GM20431 (cell line): ENCODE measurements around the gene TRAM2.
"Not testable (repeated sequence)": the region's sequence is repeated elsewhere in the genome, so short reads cannot be mapped to it uniquely, and the experiment has no call there.

ENCODE experiments used
- in situ Hi-C: fragments of 300-500 bp; cut with MseI, MboI; formaldehyde crosslinking; loops from one replicate; pipeline ENCODE4 v1.15.0; 2020; ENCODE audit warnings: low sequenced_read_pairs; ENCODE audit not compliant: unreplicated experiment

Gene TRAM2

DNA sequence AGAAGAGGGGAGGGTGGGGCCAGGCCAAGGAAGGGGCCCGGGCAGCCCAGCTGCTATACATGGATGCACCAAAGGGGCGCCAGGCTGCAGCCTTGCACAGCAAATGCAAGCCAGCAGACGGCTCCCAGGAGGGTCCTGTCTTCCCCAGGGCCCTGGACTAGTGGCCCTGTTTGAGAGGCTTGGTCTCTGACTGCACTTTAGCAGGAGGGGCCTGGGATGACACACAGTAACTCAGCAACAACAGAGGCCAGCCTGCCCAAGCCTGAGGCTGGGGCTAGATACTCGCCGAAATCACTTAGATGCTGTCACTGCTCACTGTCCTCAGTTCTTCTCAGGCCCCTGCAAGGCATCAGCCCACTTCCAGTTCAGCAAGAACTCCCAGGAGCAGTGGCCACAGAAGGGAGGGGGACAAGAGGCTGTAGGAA, 73.5 kb downstream of the TRAM2 start:
- in situ Hi-C loops, result no loop called here

DNA sequence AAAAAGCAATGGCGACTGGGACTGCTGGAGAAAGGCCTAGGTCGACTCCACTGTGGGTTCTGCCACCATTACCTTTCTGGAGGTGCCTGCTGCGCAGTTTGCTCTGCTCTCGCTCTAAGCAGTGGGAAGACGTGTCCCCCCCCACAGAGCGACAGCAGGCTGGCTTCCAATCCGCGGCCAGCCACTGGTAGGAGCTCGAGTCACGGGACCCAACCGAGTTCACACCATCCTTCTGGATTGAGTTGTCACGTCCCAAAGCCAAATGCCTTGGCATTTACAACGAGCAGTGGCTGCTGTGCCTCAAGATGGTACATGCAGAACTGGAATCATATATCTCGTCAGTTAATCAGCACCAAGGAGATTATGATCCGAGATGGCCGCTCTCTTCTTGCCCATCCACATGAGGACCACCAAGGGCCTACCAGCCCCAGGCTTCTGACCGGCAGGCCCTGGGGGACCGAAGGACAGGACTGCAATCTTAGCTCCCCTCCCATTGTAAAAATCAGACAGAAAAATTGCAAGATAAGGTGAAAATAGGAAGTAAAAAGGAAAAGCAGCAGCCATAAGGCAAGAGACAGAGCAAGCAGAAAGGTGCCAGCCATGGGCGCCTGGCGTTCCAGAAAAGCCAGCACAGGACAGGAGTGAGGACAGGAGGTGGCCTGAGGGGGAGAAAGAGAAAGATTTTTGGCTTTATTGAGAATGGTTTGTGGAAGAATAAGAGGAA, 74.4 kb downstream of the TRAM2 start:
- in situ Hi-C loops, result no loop called here

DNA sequence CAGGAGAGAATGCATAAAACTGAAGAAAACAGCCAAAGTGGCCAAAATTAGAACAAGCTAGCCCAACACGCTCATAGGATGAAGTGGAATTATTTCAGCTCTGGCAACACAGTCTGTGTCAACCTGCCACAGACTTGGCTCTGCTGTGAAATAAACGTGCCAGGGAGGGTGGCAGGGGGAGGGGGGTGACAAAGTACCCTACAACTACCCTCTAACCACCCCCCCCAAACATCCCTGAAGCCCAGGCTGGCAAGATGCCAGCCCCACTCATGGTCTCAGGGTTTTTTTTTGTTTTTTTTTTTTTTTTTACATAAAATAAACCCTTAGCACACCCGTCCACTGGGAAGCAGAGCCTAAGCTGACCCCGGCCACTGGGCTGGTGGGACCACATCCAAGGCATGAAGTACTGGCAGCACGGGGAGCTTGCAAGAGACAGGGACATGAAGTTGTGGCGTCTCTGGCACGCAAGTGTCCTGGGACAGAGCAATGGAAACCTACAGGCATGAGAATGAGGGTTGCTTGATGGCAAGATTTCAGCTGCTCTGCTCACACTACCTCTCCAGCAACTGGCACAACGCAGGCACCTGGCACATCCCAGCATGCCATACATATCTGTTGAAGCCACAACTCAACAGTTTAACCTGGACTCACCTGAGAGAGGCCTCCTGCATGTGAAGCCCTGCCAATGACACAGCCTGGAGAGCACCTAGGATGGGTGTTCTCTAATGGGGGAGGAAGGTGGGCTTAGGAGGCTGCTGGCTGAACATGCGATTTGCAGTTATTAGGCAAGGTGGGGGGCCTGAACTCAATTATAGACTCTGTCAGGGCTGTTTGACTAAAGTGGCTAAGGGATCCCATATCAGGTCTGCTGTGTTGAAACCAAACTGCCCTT, 76.4 kb downstream of the TRAM2 start:
- in situ Hi-C loops, result no loop called here

GRCh38 chr6:52499681-52500236, 77.1 kb downstream of the TRAM2 start:
- in situ Hi-C loops, result no loop called here

DNA sequence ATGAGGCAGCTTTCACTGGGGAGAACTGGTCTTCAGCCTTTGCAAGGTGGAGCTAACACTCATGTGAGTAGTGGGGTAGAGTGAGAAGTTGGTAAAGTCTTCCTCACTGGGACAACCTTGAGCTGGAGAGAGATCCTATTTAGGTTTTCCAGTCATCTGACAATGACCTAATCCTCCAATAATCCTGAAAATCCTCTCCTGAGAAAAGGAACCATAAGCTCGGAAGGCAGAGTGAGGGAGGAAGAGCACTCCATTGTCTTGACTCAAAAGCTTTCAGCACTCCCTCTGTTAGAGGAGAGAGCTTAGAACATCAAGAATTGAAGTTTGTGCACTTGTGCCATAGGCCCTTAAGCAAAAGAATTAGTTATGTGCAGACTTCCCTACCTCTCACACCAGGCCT, 77.8 kb downstream of the TRAM2 start:
- in situ Hi-C loops, result no loop called here

- in situ Hi-C loops, result no loop called here
Observed at GRCh38 chr6:52498538-52499017, 78.3 kb downstream of the TRAM2 start.

DNA sequence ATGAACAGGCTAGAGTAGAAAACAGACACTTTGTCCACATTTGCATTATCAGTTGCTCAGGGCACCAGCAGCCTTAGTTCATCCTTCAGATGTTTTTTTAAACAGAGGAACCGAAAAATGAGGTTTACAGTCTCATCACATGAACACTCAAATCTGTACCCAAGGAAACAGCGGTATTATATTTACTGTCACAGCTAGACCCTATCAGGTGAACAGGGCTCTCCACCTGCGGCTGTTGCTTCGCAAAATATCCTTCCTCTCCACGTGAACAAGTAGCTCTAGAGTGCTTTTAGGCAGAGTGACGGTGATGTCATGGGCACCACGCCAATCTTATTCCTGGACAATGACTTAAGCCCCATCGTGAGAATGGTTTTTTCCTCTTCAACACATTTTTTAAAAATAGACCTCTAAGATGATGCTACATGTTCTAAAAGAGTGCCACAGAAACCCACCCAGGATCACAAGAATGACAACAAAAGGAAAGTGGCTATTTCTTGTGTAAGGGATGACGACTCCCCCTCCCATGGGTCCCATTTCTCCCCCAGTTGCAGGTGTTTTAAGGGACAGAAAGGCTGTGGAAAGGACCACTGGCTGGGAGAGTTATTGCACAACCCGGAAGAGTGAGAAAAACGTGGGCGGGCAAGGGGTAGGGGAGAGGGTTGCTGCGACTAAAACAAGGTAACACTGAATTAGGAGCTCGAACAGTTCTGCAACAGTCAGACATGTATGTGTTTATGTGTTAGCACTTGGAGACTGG, 79.0 kb downstream of the TRAM2 start:
- in situ Hi-C loops, result no loop called here

- in situ Hi-C loops, result no loop called here
Observed at GRCh38 chr6:52496631-52497030, 80.2 kb downstream of the TRAM2 start.

GRCh38 chr6:52495922-52496321, 80.9 kb downstream of the TRAM2 start:
- in situ Hi-C loops, result no loop called here

GRCh38 chr6:52494298-52495072, 82.4 kb downstream of the TRAM2 start:
- in situ Hi-C loops, result no loop called here

DNA sequence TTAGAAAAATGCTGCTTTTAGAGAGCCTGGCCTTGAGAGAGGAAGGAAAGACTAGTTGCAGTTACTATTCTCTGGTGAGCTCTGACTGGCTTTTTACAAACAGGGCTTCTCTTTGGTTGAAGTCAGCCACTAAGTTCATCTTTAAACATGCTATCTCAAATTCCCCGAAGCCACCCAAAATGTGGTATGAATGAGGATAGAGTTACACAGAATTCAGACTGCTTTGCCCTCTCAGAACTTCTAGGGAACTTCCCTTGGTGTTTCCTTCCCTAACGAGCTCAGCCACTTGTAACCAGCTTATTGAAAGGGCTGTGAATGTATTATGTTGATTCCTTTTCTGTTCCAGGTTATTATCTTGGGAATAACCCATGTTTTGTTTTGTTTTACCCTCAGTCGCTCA, 83.2 kb downstream of the TRAM2 start:
- in situ Hi-C loops, result no loop called here

DNA sequence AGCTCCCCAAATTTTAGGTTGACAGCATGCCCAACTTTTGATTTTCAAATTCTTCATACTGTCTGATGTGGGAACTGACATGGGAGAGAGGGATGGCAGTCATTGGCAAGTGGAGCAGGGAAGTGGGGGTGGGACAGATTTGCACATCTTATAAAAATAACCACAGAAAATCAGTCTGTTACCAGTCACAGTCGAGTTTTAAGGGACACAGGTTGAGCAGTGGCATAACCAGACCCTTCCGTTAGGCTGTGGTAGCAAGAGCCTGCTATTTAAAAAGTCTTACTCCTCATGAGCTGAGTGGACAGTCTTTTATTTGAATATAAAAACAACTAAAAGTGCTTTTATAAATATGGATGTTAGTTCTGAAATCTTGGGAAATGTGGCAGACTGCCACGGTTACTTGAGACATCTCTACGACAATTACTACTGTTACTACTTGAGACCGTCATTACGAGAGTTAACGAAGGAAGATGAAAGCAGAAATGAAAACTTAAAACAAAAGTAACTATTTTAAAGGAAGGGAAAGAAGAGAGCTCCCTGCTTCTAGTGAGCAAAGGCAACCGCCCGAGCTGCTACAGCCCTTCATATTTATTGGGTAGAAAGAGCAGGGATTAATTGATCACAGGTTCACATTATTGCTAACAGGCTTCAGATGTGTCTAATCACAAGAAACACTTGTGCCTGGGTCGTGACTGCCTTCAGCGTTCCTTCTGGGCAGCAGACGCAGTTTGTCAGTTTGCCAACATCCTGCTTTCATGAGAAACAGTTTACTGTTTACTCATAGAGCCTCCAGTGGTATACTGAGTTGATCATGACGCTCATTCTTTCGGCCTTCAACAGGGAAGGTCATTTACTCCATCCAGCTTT, 85.4 kb downstream of the TRAM2 start:
- in situ Hi-C loops, result no loop called here

- in situ Hi-C loops, result no loop called here
Observed at GRCh38 chr6:52489881-52490280, 87.0 kb downstream of the TRAM2 start.

GRCh38 chr6:52483671-52484003, 93.2 kb downstream of the TRAM2 start:
- in situ Hi-C loops, result no loop called here

GRCh38 chr6:52482903-52483670, 93.8 kb downstream of the TRAM2 start:
- in situ Hi-C loops, result no loop called here

DNA sequence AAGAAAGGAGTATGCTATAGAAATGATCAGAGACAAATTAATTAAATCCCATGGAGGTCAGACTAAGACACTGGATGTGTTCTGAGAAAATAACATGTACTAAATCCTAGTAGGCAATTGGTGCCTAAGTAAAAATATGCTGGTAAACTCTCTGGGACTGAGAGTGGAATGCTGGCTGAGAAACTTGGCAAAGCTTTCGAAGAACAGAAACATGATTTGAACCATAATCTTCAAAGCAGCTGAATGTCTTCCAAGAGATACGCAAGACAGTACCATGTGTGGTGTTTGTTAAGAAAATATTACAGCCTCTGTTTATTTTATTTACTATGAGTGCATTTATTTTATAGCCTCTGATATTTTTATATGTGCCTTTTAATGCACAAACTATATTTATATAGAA, 101.6 kb downstream of the TRAM2 start:
- in situ Hi-C loops, result no loop called here

GRCh38 chr6:52474173-52474572, 102.7 kb downstream of the TRAM2 start:
- in situ Hi-C loops, result no loop called here

DNA sequence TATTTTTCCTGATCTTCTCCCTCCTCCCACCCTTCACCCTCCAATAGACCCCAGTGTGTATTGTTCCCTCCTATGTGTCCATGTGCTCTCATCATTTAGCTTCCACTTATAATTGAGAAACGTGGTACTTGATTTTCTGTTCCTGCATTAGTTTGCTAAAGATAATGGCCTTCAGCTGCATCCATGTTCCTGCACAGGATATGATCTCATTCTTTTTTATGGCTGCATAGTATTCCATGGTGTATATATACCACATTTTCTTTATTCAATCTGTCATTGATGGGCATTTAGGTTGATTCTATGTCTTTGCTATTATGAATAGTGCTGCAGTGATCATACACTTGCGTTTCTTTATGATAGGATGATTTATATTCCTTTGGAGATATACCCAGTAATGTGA, 115.7 kb downstream of the TRAM2 start:
- in situ Hi-C loops, result not testable (repeated sequence)
